WTC11 (cell line): Measurements from ENCODE around the gene GALNT17. TPM values are rescaled to one million over a fixed set of nuclear protein-coding genes. Genes with fewer than 3 reads are reported as not detected.

Experiments
- ATAC-seq: fragments of 200-7000 bp; cut with Tn5 transposase; 2 replicates; pipeline ENCODE4 v1.10.0; 2021; ENCODE audit warnings: mild to moderate bottlenecking, moderate library complexity
- CTCF ChIA-PET: fragments of 300-600 bp; sonication (Branson Sonifier 250); formaldehyde crosslinking; loops from one replicate; lab custom pipeline; 2021; ENCODE audit warnings: antibody characterized with exemption; lab: Charles Lee
- POLR2A ChIA-PET: fragments of 350-600 bp; sonication (Branson Sonifier 250); formaldehyde crosslinking; loops from one replicate; lab custom pipeline; 2021; ENCODE audit warnings: antibody characterized with exemption; lab: Charles Lee
- DNase-seq: peaks from one replicate; pipeline ENCODE4 v3.0.0; 2021; ENCODE audit warnings: low spot score
- H3K27ac Mint-ChIP-seq: 2 replicates; pipeline ENCODE4 v1.8.0; 2021; ENCODE audit warnings: mixed read lengths
- H3K27me3 Mint-ChIP-seq: 2 replicates; pipeline ENCODE4 v1.8.0; 2021; ENCODE audit warnings: low read depth, mild to moderate bottlenecking, moderate library complexity, mixed read lengths
- H3K36me3 Mint-ChIP-seq: 2 replicates; pipeline ENCODE4 v1.8.0; 2021; ENCODE audit warnings: mixed read lengths
- H3K4me1 Mint-ChIP-seq: 2 replicates; pipeline ENCODE4 v1.8.0; 2022; ENCODE audit warnings: mixed read lengths
- H3K4me3 Mint-ChIP-seq: 2 replicates; pipeline ENCODE4 v1.8.0; 2021; ENCODE audit warnings: mild to moderate bottlenecking, moderate library complexity, mixed read lengths
- H3K9me3 Mint-ChIP-seq: 2 replicates; pipeline ENCODE4 v1.8.0; 2021; ENCODE audit warnings: mixed read lengths
- ATF1 ChIP-seq: sonication (generic); formaldehyde crosslinking; IDR thresholded peaks from 2 replicates; pipeline ENCODE4 v1.8.1; 2023; ENCODE audit warnings: mild to moderate bottlenecking, moderate library complexity, missing genetic modification reagents
- CREM ChIP-seq: sonication (generic); formaldehyde crosslinking; IDR thresholded peaks from 2 replicates; pipeline ENCODE4 v1.8.1; 2022; ENCODE audit warnings: mild to moderate bottlenecking, missing genetic modification reagents, moderate library complexity
- ELF4 ChIP-seq: sonication (generic); formaldehyde crosslinking; IDR thresholded peaks from 2 replicates; pipeline ENCODE4 v1.8.1; 2022; ENCODE audit warnings: low read depth, mild to moderate bottlenecking, moderate library complexity, missing genetic modification reagents
- FOXJ3 ChIP-seq: sonication (generic); formaldehyde crosslinking; IDR thresholded peaks from 2 replicates; pipeline ENCODE4 v1.9.0; 2021; ENCODE audit warnings: missing genetic modification reagents, mild to moderate bottlenecking, borderline replicate concordance
- GTF2I ChIP-seq: fragments of 250-450 bp; sonication (Bioruptor Pico); conservative IDR thresholded peaks from 2 replicates; pipeline ENCODE4 v1.4.0; 2021; ENCODE audit warnings: mild to moderate bottlenecking
- NFYB ChIP-seq: sonication (generic); formaldehyde crosslinking; conservative IDR thresholded peaks from 2 replicates; pipeline ENCODE4 v1.8.0; 2022; ENCODE audit warnings: low read depth, missing genetic modification reagents
- NR2C2 ChIP-seq: sonication (generic); formaldehyde crosslinking; IDR thresholded peaks from 2 replicates; pipeline ENCODE4 v1.8.0; 2022; ENCODE audit warnings: mild to moderate bottlenecking, missing genetic modification reagents
- OVOL2 ChIP-seq: fragments of 250-450 bp; sonication (Bioruptor Pico); IDR thresholded peaks from 2 replicates; pipeline ENCODE4 v1.9.0; 2021; ENCODE audit warnings: mild to moderate bottlenecking, borderline replicate concordance
- PRRX2 ChIP-seq: fragments of 250-450 bp; sonication (Bioruptor Pico); IDR thresholded peaks from 2 replicates; pipeline ENCODE4 v1.8.0; 2021; ENCODE audit warnings: mild to moderate bottlenecking
- TEAD1 ChIP-seq: sonication (generic); formaldehyde crosslinking; IDR thresholded peaks from 2 replicates; pipeline ENCODE4 v1.8.0; 2022; ENCODE audit warnings: mild to moderate bottlenecking, missing genetic modification reagents
- ZNF232 ChIP-seq: sonication (generic); formaldehyde crosslinking; IDR thresholded peaks from 2 replicates; pipeline ENCODE4 v1.8.0; 2022; ENCODE audit warnings: mild to moderate bottlenecking, missing genetic modification reagents
- total RNA-seq: library from RNA; stranded (reverse); gene quantifications from 3 replicates; pipeline ENCODE4 v1.2.3, GENCODE V29; 2021
- TF ChIP-seq, protein P1 (sequence below): sonication (generic); formaldehyde crosslinking; IDR thresholded peaks from 2 replicates; pipeline ENCODE4 v1.8.1; 2022; ENCODE audit warnings: low read depth, mild to moderate bottlenecking, moderate library complexity, missing genetic modification reagents, borderline replicate concordance
- TF ChIP-seq, protein P2 (sequence below): sonication (generic); formaldehyde crosslinking; IDR thresholded peaks from 2 replicates; pipeline ENCODE4 v1.8.0; 2022; ENCODE audit warnings: mild to moderate bottlenecking, missing genetic modification reagents
- TF ChIP-seq, protein P3 (sequence below): sonication (generic); formaldehyde crosslinking; IDR thresholded peaks from 2 replicates; pipeline ENCODE4 v1.8.0; 2022; ENCODE audit warnings: mild to moderate bottlenecking, missing genetic modification reagents
- TF ChIP-seq, protein P4 (sequence below): fragments of 250-450 bp; sonication (Bioruptor Pico); IDR thresholded peaks from 2 replicates; pipeline ENCODE4 v1.9.0; 2021; ENCODE audit warnings: mild to moderate bottlenecking, borderline replicate concordance
- TF ChIP-seq, protein P5 (sequence below): sonication (generic); formaldehyde crosslinking; conservative IDR thresholded peaks from 2 replicates; pipeline ENCODE4 v1.8.1; 2023; ENCODE audit warnings: mild to moderate bottlenecking, low read depth, missing genetic modification reagents, moderate library complexity

GALNT17 gene
- total RNA-seq, 1 experiment from 2014 or later, result 61.1 TPM

DNA sequence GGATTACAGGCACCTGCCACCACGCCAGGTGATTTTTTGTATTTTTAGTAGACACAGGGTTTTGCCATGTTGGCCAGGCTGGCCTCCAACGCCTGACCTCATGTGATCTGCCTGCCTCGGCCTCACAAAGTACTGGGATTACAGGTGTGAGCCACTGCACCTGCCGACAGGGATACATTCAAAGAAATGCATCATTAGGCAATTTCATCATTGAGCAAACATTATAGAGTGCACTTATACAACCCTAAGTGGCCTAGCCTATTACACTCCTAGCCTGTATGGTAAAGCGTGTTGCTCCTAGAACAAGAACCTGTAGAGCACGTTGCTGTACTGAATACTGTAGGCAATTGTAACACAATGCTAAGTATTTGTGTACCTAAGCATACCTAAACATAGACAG lies 350.3 kb downstream of the GALNT17 start (continued):
- TF ChIP-seq OVOL2, result no peak
- no peak for TF ChIP-seq GTF2I (CRISPR knock-in tag)
- TF ChIP-seq CREM (CRISPR knock-in tag), result no peak
- TF ChIP-seq, protein P1, sequence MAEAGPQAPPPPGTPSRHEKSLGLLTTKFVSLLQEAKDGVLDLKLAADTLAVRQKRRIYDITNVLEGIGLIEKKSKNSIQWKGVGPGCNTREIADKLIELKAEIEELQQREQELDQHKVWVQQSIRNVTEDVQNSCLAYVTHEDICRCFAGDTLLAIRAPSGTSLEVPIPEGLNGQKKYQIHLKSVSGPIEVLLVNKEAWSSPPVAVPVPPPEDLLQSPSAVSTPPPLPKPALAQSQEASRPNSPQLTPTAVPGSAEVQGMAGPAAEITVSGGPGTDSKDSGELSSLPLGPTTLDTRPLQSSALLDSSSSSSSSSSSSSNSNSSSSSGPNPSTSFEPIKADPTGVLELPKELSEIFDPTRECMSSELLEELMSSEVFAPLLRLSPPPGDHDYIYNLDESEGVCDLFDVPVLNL (CRISPR knock-in tag), result no peak

DNA sequence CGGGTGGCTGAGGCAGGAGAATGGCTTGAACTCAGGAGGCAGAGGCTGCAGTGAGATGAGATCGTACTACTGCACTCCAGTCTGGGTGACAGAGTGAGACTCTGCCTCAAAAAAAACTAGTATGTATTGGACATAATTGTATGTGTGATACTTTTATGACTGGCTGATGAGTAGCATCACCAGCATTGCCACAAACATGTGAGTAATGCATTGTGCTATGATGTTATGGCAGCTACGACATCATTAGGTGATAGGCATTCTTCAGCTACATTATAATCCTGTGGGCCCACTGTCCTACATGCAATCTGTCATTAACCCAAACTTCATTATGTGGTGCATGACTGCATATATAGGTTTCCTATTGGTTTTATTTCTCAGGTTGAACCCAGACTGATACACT lies 352.4 kb downstream of the GALNT17 start:
- ChIA-PET POLR2A (interaction anchor here (0.7 kb wide), 1 partner anchor 59 kb away, joined by 7 read pairs; no protein-coding TSS in a partner anchor), CTCF (interaction anchor here (0.6 kb wide), 1 partner anchor 266 kb away, joined by 3 read pairs; no protein-coding TSS in a partner anchor)
- H3K4me1 Mint-ChIP-seq, result peaks cover 39% of the 10 kb centered on the region
- no peak overlapping the region for H3K27ac Mint-ChIP-seq
- peaks cover 24% of the 10 kb centered on the region for H3K36me3 Mint-ChIP-seq
- peaks cover 5% of the 10 kb centered on the region; the same call in 1 of the 2 replicates for H3K9me3 Mint-ChIP-seq
- no peaks in the 10 kb centered on the region for H3K27me3 Mint-ChIP-seq
- DNase-seq, result no peak
- no peak for ATAC-seq
- TF ChIP-seq, protein P2, sequence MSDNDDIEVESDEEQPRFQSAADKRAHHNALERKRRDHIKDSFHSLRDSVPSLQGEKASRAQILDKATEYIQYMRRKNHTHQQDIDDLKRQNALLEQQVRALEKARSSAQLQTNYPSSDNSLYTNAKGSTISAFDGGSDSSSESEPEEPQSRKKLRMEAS, result no peak
- TF ChIP-seq, protein P3, sequence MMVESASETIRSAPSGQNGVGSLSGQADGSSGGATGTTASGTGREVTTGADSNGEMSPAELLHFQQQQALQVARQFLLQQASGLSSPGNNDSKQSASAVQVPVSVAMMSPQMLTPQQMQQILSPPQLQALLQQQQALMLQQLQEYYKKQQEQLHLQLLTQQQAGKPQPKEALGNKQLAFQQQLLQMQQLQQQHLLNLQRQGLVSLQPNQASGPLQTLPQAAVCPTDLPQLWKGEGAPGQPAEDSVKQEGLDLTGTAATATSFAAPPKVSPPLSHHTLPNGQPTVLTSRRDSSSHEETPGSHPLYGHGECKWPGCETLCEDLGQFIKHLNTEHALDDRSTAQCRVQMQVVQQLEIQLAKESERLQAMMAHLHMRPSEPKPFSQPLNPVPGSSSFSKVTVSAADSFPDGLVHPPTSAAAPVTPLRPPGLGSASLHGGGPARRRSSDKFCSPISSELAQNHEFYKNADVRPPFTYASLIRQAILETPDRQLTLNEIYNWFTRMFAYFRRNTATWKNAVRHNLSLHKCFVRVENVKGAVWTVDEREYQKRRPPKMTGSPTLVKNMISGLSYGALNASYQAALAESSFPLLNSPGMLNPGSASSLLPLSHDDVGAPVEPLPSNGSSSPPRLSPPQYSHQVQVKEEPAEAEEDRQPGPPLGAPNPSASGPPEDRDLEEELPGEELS (CRISPR knock-in tag), result no peak
- TF ChIP-seq TEAD1 (no peak), ELF4 (CRISPR knock-in tag) (no peak), NFYB (CRISPR knock-in tag) (no peak), FOXJ3 (CRISPR knock-in tag) (no peak), PRRX2 (CRISPR knock-in tag) (no peak), ZNF232 (no peak), NR2C2 (CRISPR knock-in tag) (no peak), ATF1 (no peak)
- TF ChIP-seq, protein P4, sequence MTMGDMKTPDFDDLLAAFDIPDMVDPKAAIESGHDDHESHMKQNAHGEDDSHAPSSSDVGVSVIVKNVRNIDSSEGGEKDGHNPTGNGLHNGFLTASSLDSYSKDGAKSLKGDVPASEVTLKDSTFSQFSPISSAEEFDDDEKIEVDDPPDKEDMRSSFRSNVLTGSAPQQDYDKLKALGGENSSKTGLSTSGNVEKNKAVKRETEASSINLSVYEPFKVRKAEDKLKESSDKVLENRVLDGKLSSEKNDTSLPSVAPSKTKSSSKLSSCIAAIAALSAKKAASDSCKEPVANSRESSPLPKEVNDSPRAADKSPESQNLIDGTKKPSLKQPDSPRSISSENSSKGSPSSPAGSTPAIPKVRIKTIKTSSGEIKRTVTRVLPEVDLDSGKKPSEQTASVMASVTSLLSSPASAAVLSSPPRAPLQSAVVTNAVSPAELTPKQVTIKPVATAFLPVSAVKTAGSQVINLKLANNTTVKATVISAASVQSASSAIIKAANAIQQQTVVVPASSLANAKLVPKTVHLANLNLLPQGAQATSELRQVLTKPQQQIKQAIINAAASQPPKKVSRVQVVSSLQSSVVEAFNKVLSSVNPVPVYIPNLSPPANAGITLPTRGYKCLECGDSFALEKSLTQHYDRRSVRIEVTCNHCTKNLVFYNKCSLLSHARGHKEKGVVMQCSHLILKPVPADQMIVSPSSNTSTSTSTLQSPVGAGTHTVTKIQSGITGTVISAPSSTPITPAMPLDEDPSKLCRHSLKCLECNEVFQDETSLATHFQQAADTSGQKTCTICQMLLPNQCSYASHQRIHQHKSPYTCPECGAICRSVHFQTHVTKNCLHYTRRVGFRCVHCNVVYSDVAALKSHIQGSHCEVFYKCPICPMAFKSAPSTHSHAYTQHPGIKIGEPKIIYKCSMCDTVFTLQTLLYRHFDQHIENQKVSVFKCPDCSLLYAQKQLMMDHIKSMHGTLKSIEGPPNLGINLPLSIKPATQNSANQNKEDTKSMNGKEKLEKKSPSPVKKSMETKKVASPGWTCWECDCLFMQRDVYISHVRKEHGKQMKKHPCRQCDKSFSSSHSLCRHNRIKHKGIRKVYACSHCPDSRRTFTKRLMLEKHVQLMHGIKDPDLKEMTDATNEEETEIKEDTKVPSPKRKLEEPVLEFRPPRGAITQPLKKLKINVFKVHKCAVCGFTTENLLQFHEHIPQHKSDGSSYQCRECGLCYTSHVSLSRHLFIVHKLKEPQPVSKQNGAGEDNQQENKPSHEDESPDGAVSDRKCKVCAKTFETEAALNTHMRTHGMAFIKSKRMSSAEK (CRISPR knock-in tag), result no peak
- TF ChIP-seq, protein P5, sequence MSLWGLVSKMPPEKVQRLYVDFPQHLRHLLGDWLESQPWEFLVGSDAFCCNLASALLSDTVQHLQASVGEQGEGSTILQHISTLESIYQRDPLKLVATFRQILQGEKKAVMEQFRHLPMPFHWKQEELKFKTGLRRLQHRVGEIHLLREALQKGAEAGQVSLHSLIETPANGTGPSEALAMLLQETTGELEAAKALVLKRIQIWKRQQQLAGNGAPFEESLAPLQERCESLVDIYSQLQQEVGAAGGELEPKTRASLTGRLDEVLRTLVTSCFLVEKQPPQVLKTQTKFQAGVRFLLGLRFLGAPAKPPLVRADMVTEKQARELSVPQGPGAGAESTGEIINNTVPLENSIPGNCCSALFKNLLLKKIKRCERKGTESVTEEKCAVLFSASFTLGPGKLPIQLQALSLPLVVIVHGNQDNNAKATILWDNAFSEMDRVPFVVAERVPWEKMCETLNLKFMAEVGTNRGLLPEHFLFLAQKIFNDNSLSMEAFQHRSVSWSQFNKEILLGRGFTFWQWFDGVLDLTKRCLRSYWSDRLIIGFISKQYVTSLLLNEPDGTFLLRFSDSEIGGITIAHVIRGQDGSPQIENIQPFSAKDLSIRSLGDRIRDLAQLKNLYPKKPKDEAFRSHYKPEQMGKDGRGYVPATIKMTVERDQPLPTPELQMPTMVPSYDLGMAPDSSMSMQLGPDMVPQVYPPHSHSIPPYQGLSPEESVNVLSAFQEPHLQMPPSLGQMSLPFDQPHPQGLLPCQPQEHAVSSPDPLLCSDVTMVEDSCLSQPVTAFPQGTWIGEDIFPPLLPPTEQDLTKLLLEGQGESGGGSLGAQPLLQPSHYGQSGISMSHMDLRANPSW (CRISPR knock-in tag), result no peak
- TF ChIP-seq, all 79 proteins: peak for 0
- H3K4me3 Mint-ChIP-seq, result no peak overlapping the region
